ENCODE data around the gene WEE1.
"Not testable (repeated sequence)": the region's sequence is repeated elsewhere in the genome, so short reads cannot be mapped to it uniquely, and the experiment has no call there.

Gene WEE1

GRCh38 chr11:9600644-9601036 lies 27.2 kb downstream of the WEE1 start:
- DNase-seq: no peak
- TF ChIP-seq GATA1 (IDR thresholded peaks at IDR 0.05; ENCODE audit: low read depth, low read length) (no peak), POLR2A (IDR thresholded peaks at IDR 0.05; ENCODE audit: low read length) (no peak)

DNA sequence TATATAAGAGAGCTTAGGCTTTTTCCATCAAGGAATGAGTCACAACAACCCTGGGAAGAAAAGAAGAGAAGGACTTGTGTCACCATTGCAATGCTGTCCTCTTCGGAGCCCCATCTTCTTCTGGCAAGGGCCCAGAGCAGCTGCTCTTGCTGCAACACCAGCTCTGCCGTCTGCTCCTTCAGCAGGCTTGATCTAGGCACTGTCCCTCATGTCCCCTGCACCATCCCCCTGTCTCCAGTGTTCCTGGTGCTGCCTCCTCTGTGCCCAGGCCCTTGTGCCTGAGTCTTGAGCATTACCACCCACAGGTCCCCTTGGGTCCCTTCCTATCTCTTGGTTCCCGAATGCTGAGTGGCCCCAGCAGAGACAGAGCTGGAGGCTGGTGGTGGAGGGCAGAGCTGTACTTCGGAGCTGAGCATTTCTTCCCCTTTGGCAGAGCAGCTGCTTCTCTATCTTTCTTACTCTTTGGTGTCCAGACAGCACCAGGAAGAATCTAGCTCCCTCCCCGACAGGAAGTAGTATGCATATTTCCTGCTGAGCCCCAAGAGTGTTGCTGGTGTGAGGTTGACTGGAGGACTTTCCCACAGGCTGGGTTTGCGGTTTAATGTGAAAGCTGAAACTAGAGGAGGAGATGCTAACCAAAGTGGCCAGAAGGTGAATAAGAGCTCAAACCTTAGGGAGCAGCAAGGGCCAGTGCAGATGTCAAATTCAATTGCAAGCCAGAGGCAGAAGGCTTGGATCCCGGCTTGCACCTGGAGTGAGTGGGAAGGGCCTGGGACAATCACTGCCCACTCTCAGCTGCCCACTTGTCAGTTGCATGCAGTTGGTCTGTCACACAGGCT lies 27.8 kb downstream of the WEE1 start:
- TF ChIP-seq POLR2A (IDR thresholded peaks at IDR 0.05; ENCODE audit: low read length) (no peak), GATA1 (IDR thresholded peaks at IDR 0.05; ENCODE audit: low read depth, low read length) (no peak)
- no peak for DNase-seq

DNA sequence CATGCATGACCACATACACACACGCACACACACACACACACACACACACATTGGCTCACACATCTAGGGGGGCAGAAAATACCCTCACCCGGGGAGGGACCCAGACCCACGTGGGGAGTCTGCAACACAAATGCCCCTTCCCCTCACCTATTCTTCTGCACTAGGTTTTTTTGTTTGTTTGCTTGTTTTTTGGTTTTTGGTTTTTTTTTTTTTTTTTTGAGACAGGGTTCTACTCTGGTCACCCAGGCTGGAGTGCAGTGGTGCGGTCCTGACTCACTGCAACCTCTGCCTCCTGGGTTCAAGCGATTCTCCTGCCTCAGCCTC lies 28.4 kb downstream of the WEE1 start:
- TF ChIP-seq GATA1 (IDR thresholded peaks at IDR 0.05; ENCODE audit: low read depth, low read length) (no peak), POLR2A (IDR thresholded peaks at IDR 0.05; ENCODE audit: low read length) (no peak)
- no peak for DNase-seq

GRCh38 chr11:9603214-9603613 lies 29.7 kb downstream of the WEE1 start:
- not testable (repeated sequence) for DNase-seq

DNA sequence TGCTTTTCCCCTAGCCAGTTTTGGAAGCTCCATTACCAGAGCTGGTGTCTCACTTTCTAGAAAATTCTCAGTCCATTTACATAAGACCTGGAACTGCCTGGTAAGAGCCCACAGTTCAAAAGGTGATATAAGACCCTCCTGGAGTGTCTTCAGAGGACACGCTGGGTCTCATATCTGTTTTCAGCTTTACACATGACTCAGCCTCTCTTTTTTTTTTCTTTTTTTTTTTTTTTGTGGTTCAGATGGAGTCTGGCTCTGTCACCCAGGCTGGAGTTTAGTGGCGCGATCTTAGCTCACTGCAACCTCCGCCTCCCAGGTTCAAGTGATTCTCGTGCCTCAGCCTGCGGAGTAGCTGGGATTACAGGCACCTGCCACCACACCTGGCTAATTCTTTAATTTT lies 30.7 kb downstream of the WEE1 start:
- TF ChIP-seq GATA1 (IDR thresholded peaks at IDR 0.05; ENCODE audit: low read depth, low read length) (no peak), POLR2A (IDR thresholded peaks at IDR 0.05; ENCODE audit: low read length) (no peak)
- no peak for DNase-seq

DNA sequence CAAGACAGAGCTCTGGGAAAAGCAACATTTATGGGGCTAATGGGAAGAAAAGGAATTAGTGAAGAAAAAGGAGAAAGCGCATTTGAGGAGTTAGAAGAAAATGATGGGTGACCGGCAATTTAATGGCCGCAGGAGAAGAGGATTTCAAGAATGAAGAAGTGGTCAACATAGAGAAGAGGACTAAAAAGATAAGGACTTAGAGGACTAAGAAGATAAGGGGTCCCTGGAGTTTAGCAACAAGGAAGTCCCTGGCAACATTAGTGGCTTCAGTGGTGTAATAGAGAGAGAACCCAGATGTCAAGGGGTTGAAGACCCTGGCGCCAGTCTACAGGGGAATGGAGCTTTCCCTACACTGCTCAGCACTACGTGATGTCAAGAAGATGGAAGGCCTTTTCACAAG lies 32.3 kb downstream of the WEE1 start:
- TF ChIP-seq POLR2A (IDR thresholded peaks at IDR 0.05; ENCODE audit: low read length) (no peak), GATA1 (IDR thresholded peaks at IDR 0.05; ENCODE audit: low read depth, low read length) (no peak)

DNA sequence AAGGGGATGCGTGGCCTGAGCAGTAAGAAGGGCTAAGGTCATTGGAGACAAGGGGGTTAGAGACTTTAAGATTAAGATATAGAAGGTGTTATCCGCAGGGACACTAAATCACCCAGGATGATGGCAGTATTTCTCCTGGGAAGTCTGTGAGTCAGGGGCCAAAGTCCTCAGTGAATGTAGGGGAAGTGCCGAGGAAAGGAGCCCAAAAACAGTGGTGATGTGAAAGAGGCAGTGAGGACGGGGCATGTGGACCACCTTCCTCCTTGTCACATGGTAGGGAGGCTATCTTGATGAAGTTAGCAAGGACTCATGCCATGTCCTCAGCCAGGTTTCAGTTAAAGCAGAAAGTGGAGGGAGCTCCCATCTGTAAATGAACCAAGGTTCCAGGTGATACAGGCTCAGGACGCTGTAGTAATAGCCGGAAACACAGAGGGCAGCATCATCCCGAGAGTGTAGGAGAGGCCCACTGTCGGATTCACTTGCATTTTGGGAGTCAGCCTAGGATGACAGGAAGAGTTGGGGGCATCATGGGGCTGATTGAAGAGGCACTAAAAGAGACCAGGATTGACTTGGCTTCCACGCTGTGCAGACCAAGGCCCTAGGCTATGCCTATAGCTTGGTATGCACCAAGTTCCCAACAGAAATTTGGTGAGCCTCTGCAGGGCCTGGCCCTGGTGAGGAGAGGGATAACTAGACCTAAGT lies 33.5 kb downstream of the WEE1 start:
- TF ChIP-seq GATA1 (IDR thresholded peaks at IDR 0.05; ENCODE audit: low read depth, low read length): no peak
- TF ChIP-seq POLR2A (IDR thresholded peaks at IDR 0.05; ENCODE audit: low read length): no peak
- DNase-seq: no peak

More for the DNA sequence above, 32.3 kb downstream of the WEE1 start:
- DNase-seq: no peak

DNA sequence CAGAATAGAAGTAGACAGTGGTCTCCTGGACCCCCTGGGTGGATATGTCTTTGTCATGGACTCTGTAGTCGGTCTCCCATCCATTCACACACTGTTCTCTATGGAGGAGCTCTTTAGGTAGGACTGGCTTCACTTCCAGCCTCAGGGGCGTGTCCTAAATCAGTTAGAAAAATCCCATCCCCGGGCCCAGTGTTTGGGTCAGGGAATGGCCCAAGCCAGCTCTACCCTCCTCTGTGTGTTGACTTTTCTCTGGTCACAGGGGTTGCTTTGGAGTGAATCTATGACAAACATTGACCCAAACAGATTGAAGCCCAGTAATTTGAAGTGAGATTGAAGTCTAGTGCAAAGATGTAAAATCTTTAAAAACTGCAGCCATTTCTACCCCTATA lies 34.0 kb downstream of the WEE1 start:
- DNase-seq: no peak

GRCh38 chr11:9609002-9609759 lies 35.7 kb downstream of the WEE1 start:
- DNase-seq: no peak

More for the DNA sequence above, 34.0 kb downstream of the WEE1 start:
- no peak for TF ChIP-seq GATA1 (IDR thresholded peaks at IDR 0.05; ENCODE audit: low read depth, low read length)
- TF ChIP-seq POLR2A (IDR thresholded peaks at IDR 0.05; ENCODE audit: low read length): no peak

DNA sequence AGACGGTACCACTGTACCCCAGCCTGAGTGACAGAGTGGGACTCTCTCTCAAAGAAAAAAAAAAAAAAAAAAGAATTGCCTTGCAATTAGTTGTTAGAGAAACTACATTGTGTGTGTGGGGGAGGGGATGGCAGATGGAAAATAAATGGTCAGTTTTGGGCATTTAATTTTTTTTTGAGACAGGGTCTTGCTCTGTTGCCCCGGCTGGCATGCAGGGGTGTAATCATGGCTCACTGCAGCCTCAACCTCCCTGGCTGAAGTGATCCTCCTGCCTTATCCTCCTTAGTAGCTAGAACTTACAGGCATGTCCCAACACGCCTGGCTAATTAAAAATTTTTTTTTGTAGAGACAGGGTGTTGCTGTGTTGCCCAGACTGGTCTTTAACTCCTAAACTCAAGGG lies 36.4 kb downstream of the WEE1 start:
- TF ChIP-seq POLR2A (IDR thresholded peaks at IDR 0.05; ENCODE audit: low read length) (no peak), GATA1 (IDR thresholded peaks at IDR 0.05; ENCODE audit: low read depth, low read length) (no peak)
- no peak for DNase-seq

More at GRCh38 chr11:9609002-9609759, 35.7 kb downstream of the WEE1 start:
- TF ChIP-seq GATA1 (IDR thresholded peaks at IDR 0.05; ENCODE audit: low read depth, low read length) (no peak), POLR2A (IDR thresholded peaks at IDR 0.05; ENCODE audit: low read length) (no peak)

GRCh38 chr11:9613118-9613829 lies 39.8 kb downstream of the WEE1 start:
- no peak for TF ChIP-seq GATA1 (IDR thresholded peaks at IDR 0.05; ENCODE audit: low read depth, low read length)
- TF ChIP-seq POLR2A (IDR thresholded peaks at IDR 0.05; ENCODE audit: low read length): peak; percentile 24
- DNase-seq: peak; percentile 88 to 93

GRCh38 chr11:9613830-9614762 lies 40.6 kb downstream of the WEE1 start:
- TF ChIP-seq GATA1 (IDR thresholded peaks at IDR 0.05; ENCODE audit: low read depth, low read length) (no peak), POLR2A (IDR thresholded peaks at IDR 0.05; ENCODE audit: low read length) (peak; percentile 45)
- DNase-seq: peak; percentile 89 to 90

- TF ChIP-seq GATA1 (IDR thresholded peaks at IDR 0.05; ENCODE audit: low read depth, low read length): no peak
- TF ChIP-seq POLR2A (IDR thresholded peaks at IDR 0.05; ENCODE audit: low read length): no peak
- DNase-seq: no peak
Observed at GRCh38 chr11:9615031-9615451, 41.6 kb downstream of the WEE1 start.

Measured in erythroblast (primary cell).